Activated B cell treated with CpG ODN at 0.5 μM for 24 hours (primary cell): Measurements from ENCODE around the gene ECI2. TPM values are rescaled to one million over a fixed set of nuclear protein-coding genes. Genes with fewer than 3 reads are reported as not detected.

Experiments
- ATAC-seq: fragments of 200-7000 bp; cut with Tn5 transposase; one replicate; pipeline ENCODE4 v1.10.0; 2021; ENCODE audit warnings: low read depth, mild to moderate bottlenecking, moderate library complexity
- CTCF ChIA-PET: fragments of 350-600 bp; sonication (Branson Sonifier 250); formaldehyde crosslinking; loops from one replicate; lab custom pipeline; 2021; ENCODE audit warnings: antibody characterized with exemption; lab: Charles Lee
- POLR2A ChIA-PET: fragments of 350-600 bp; sonication (Branson Sonifier 250); formaldehyde crosslinking; loops from one replicate; lab custom pipeline; 2021; ENCODE audit warnings: antibody characterized with exemption; lab: Charles Lee
- DNase-seq: peaks from one replicate; pipeline ENCODE4 v3.0.0; 2022
- H3K27ac Mint-ChIP-seq: one replicate; pipeline ENCODE4 v1.8.0; 2020; ENCODE audit warnings: mixed read lengths
- H3K27me3 Mint-ChIP-seq: one replicate; pipeline ENCODE4 v1.8.0; 2021; ENCODE audit warnings: mixed read lengths
- H3K36me3 Mint-ChIP-seq: one replicate; pipeline ENCODE4 v1.8.0; 2021; ENCODE audit warnings: low read depth, mixed read lengths
- H3K4me1 Mint-ChIP-seq: one replicate; pipeline ENCODE4 v1.8.0; 2021; ENCODE audit warnings: mixed read lengths
- H3K4me3 Mint-ChIP-seq: one replicate; pipeline ENCODE4 v1.8.0; 2020; ENCODE audit warnings: mild to moderate bottlenecking, mixed read lengths
- H3K9me3 Mint-ChIP-seq: one replicate; pipeline ENCODE4 v1.8.0; 2020; ENCODE audit warnings: mixed read lengths
- CTCF ChIP-seq: fragments of 200-600 bp; IDR thresholded peaks from one replicate; pipeline ENCODE4 v1.8.0; 2022; ENCODE audit warnings: antibody characterized with exemption, mild to moderate bottlenecking
- intact Hi-C: fragments of 100-400 bp; cut with micrococcal nuclease; formaldehyde crosslinking; loops from one replicate; pipeline ENCODE4 v1.15.1; 2024
- total RNA-seq: library from RNA; stranded (reverse); gene quantifications from 2 replicates; pipeline ENCODE4 v1.2.3, GENCODE V29; 2022

Gene ECI2
- total RNA-seq, 1 donor from 2014 or later: 15.8 TPM

DNA sequence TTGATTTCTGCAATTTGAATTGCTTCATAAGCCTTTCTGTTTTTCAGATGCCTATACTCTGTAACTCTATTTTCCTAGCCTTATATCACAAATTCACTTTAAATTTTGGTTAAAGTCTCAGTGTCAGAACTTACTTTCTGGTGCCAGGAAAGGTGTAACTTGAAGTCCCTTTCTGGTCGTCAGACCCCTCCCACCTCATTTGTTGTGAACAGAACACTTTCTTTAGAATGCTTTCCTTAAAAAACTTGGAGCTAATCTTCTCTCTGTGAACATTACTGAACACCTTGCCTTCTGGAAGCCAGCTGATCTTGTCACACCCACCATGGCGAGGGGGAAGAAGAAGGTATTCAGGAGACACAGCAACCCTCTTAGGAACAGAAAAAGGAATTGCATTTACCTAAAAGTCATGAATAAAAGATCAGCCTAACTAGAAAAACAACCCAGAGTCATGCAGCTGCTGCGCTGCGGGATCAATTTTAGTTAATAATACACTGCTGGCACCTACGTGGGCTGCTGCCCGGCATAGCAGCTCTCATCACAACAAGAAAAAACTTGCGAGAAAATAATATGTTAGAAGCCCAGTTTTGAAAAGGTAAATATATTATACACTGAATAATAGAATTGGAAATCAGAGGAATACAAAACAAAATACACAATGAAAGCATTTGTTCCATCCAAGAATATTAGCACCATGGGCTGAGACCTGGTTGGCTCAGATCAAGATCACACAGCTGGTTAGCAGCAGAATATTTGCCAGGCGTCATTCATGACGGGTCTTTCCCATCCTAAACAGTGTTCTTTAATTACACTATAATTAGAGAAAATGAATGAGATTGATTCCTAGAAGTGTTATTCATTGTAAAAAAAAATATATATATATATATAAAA lies 50.7 kb downstream of the ECI2 start:
- ChIA-PET POLR2A (no interaction called here), CTCF (no interaction called here)
- H3K27ac Mint-ChIP-seq: no peak overlapping the region

GRCh38 chr6:4078691-4079471 lies 56.5 kb downstream of the ECI2 start, which contains the start of gene FAM217A:
Gene FAM217A (minus strand): TSS chr6:4079137. CDS start chr6:4077414, 1,723 bp downstream.
- TF ChIP-seq CTCF: no peak
- Mint-ChIP-seq H3K9me3 (no peaks in the 10 kb centered on the region), H3K27ac (no peak within 1 kb of the TSS), H3K4me1 (no peaks in the 10 kb centered on the region), H3K27me3 (peaks cover 20% of the 10 kb centered on the region), H3K36me3 (no peaks in the 10 kb centered on the region), H3K4me3 (no peak within 1 kb of the TSS)
- POLR2A ChIA-PET: no interaction called here
- DNase-seq: no peak
- CTCF ChIA-PET: no interaction called here
- intact Hi-C loops: no loop called here
- ATAC-seq: no peak

More for the DNA sequence above, 50.7 kb downstream of the ECI2 start:
- no peak for TF ChIP-seq CTCF
- Mint-ChIP-seq H3K9me3 (no peaks in the 10 kb centered on the region), H3K36me3 (no peaks in the 10 kb centered on the region), H3K27me3 (peaks cover 3% of the 10 kb centered on the region), H3K4me3 (no peak overlapping the region), H3K4me1 (no peaks in the 10 kb centered on the region)
- intact Hi-C loops: no loop called here
- no peak for ATAC-seq
- DNase-seq: no peak

- POLR2A ChIA-PET: no interaction called here
- no peak overlapping the region for H3K4me3 Mint-ChIP-seq
Measured at GRCh38 chr6:4074478-4075235, 60.7 kb downstream of the ECI2 start.

DNA sequence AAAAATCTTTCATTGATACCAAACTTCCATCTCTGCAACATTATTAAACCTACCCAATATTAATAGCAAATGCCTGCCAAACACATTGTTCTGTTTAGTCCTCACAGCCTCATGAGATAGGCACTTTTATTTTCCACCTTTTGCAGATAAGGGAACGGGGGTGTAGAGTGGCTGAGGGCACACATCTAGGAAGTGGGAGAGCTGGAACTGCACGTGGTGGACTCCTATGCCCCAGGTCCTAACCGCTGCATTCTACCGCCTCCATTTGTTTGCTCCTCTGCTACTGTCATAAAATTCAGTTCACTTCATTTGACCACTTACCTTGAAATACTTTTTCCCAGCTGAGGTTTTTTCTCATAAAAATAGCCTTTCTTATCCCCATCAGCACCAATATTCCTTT lies 64.0 kb downstream of the ECI2 start:
- no peak overlapping the region for H3K27ac Mint-ChIP-seq
- peaks cover 4% of the 10 kb centered on the region for H3K27me3 Mint-ChIP-seq
- no peak overlapping the region for H3K4me3 Mint-ChIP-seq

More at GRCh38 chr6:4074478-4075235, 60.7 kb downstream of the ECI2 start:
- H3K36me3 Mint-ChIP-seq: no peaks in the 10 kb centered on the region
- TF ChIP-seq CTCF: no peak
- CTCF ChIA-PET: no interaction called here
- no peak overlapping the region for H3K27ac Mint-ChIP-seq
- DNase-seq (no peak), ATAC-seq (no peak)
- H3K27me3 Mint-ChIP-seq: peaks cover 19% of the 10 kb centered on the region
- H3K4me1 Mint-ChIP-seq: no peaks in the 10 kb centered on the region
- H3K9me3 Mint-ChIP-seq: no peaks in the 10 kb centered on the region
- intact Hi-C loops: no loop called here

More for the DNA sequence above, 64.0 kb downstream of the ECI2 start:
- intact Hi-C loops: no loop called here
- H3K36me3 Mint-ChIP-seq: no peaks in the 10 kb centered on the region
- H3K9me3 Mint-ChIP-seq: no peaks in the 10 kb centered on the region
- DNase-seq (no peak), ATAC-seq (no peak)
- ChIA-PET CTCF (no interaction called here), POLR2A (no interaction called here)
- no peaks in the 10 kb centered on the region for H3K4me1 Mint-ChIP-seq
- TF ChIP-seq CTCF: no peak
